HepG2 (cell line): ENCODE results near the gene SSNA1. TPM values are rescaled to one million over a fixed set of nuclear protein-coding genes. Genes with fewer than 3 reads are reported as not detected.

Experiments used
- CBFB ChIP-seq: sonication (generic); formaldehyde crosslinking; IDR thresholded peaks from 2 replicates; pipeline ENCODE4 v1.4.0; 2020; ENCODE audit warnings: missing genetic modification reagents
- POLR2AphosphoS5 ChIP-seq: IDR thresholded peaks from 2 replicates; pipeline ENCODE4 v1.6.1; 2012; ENCODE audit warnings: low read depth, low read length
- POLR2G ChIP-seq: fragments of 200-400 bp; formaldehyde crosslinking; IDR thresholded peaks from 2 replicates; pipeline ENCODE4 v1.6.1; 2018; ENCODE audit warnings: mild to moderate bottlenecking, low read depth, low read length, moderate library complexity
- RAD51 ChIP-seq: fragments of 450-650 bp; IDR thresholded peaks from 2 replicates; pipeline ENCODE4 v1.6.1; 2016; ENCODE audit warnings: borderline replicate concordance
- SAP130 ChIP-seq: IDR thresholded peaks from 2 replicates; pipeline ENCODE4 v1.6.1; 2016; ENCODE audit warnings: low read depth
- SIX4 ChIP-seq: sonication (generic); formaldehyde crosslinking; IDR thresholded peaks from 2 replicates; pipeline ENCODE4 v1.4.0; 2020; ENCODE audit warnings: missing genetic modification reagents
- SNRNP70 ChIP-seq: fragments of 200-400 bp; formaldehyde crosslinking; IDR thresholded peaks from 2 replicates; pipeline ENCODE4 v1.6.1; 2017; ENCODE audit warnings: mild to moderate bottlenecking, low read depth, low read length, moderate library complexity
- TCF7L2 ChIP-seq: IDR thresholded peaks from 2 replicates; pipeline ENCODE4 v1.6.1; 2011; ENCODE audit warnings: mild to moderate bottlenecking, low read depth, low read length, moderate library complexity
- TIGD3 ChIP-seq: sonication (generic); formaldehyde crosslinking; IDR thresholded peaks from 2 replicates; pipeline ENCODE4 v1.5.1; 2020; ENCODE audit warnings: mild to moderate bottlenecking, missing genetic modification reagents, borderline replicate concordance
- ZBTB10 ChIP-seq: sonication (generic); formaldehyde crosslinking; IDR thresholded peaks from 2 replicates; pipeline ENCODE4 v1.4.0; 2020; ENCODE audit warnings: missing genetic modification reagents, borderline replicate concordance
- ZBTB7A ChIP-seq: sonication (generic); formaldehyde crosslinking; IDR thresholded peaks from 2 replicates; pipeline ENCODE4 v1.8.0; 2022; ENCODE audit warnings: mild to moderate bottlenecking, missing genetic modification reagents
- ZFP90 ChIP-seq: sonication (generic); formaldehyde crosslinking; IDR thresholded peaks from 2 replicates; pipeline ENCODE4 v1.8.0; 2022; ENCODE audit warnings: missing genetic modification reagents, mild to moderate bottlenecking, inconsistent platforms, borderline replicate concordance
- ZNF800 ChIP-seq: sonication (generic); formaldehyde crosslinking; IDR thresholded peaks from 2 replicates; pipeline ENCODE4 v1.4.0; 2020; ENCODE audit warnings: missing genetic modification reagents
- ZXDC ChIP-seq: sonication (generic); formaldehyde crosslinking; IDR thresholded peaks from 2 replicates; pipeline ENCODE4 v1.5.0; 2020; ENCODE audit warnings: mild to moderate bottlenecking, missing genetic modification reagents
- polyA plus RNA-seq, 8 experiments: library from polyadenylated mRNA; depleted of rRNA in 3 of 8; stranded (reverse) in 7 of 8; unstranded in 1 of 8; fragments of >200 nt; fragmentation: Illumina TruSeq in 4 of 8; extraction: Trizol in 4 of 8; gene quantifications; 2 replicates each; pipeline versions ENCODE4 v1.2.1 to v1.2.3, GENCODE V29; 2011 to 2016; ENCODE audit warnings: low read depth in 4 of 8, missing spikeins in 1 of 8, mixed read lengths in 1 of 8; ENCODE audit not compliant: insufficient read depth in 1 of 8
- total RNA-seq, 5 experiments: library from RNA; depleted of rRNA; stranded (reverse); fragments of >200 nt; fragmentation: Illumina TruSeq; extraction: Trizol; gene quantifications; 2 replicates each; pipeline ENCODE4 v1.2.3, GENCODE V29; 2016; ENCODE audit warnings: low read depth in 1 of 5
- TF ChIP-seq, protein P1 (sequence below): sonication (generic); formaldehyde crosslinking; IDR thresholded peaks from 2 replicates; pipeline ENCODE4 v1.9.0; 2021; ENCODE audit warnings: missing genetic modification reagents, mild to moderate bottlenecking, borderline replicate concordance
- TF ChIP-seq, protein P2 (sequence below): IDR thresholded peaks from 2 replicates; pipeline ENCODE4 v1.6.1; 2016; ENCODE audit warnings: missing compliant biosample characterization, missing genetic modification reagents, borderline replicate concordance

The SSNA1 gene
- total and polyA plus RNA-seq, 2 of the 13 experiments (the other 11 are each of a cell fraction or from before 2014, with no cell fraction given) = 35.9 to 49.4 TPM

DNA sequence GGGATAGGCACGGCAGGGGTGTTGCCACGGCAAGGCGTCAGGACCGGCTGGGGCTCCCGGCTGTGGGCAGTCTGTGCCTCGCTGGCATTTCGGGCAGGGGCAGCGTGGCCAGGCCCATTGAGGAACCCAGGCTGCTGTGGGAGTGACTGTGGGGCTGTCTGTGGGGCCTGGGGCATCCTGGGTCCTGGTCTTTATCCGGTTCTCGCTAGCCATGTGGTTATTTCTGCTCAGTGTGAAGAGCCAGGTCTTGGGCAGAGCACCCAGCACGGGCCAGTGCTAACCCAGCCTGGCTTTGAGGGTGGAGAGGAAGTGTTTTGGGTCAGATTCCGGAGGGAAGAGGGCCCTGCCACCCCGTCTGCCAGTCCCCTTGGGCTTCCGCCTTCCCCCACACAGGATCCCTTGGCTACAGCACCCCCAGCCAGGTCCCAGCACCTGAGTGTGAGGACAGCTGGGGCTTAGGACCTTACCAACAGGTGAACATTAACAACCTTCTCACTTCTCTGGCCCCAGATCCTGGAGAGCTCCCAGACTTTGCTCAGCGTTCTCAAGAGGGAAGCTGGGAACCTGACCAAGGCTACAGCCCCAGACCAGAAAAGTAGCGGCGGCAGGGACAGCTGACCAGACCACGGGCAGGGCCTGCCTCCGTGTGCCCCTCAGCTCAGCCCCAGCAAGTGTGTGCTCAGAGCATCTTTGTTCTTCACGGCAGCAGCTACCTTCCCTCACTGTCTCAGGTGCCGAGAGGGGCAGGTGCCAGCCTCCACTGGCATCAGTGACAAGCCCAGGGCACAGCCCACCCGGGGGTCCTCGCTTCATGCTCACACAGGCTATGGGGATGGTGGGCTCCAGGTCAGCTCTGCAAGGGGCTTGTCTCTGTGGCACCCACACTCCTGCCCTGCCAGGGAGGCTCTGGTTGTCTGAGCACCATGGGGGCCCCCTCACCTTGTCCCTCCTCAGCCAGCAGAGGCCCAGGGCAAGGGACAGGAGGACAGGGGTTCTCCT is 1.1 kb downstream of the SSNA1 start (continued):
- TF ChIP-seq ZNF800 (CRISPR knock-in tag) = no peak
- no peak for TF ChIP-seq SNRNP70
- no peak for TF ChIP-seq ZBTB10
- TF ChIP-seq TCF7L2 = no peak
- TF ChIP-seq SIX4 = no peak
- TF ChIP-seq, protein P1, sequence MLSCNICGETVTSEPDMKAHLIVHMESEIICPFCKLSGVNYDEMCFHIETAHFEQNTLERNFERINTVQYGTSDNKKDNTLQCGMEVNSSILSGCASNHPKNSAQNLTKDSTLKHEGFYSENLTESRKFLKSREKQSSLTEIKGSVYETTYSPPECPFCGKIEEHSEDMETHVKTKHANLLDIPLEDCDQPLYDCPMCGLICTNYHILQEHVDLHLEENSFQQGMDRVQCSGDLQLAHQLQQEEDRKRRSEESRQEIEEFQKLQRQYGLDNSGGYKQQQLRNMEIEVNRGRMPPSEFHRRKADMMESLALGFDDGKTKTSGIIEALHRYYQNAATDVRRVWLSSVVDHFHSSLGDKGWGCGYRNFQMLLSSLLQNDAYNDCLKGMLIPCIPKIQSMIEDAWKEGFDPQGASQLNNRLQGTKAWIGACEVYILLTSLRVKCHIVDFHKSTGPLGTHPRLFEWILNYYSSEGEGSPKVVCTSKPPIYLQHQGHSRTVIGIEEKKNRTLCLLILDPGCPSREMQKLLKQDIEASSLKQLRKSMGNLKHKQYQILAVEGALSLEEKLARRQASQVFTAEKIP = no peak
- no peak for TF ChIP-seq ZFP90 (CRISPR knock-in tag)
- no peak for TF ChIP-seq RAD51
- peak; percentile 5; the same call in 1 of the 2 replicates for TF ChIP-seq POLR2G
- TF ChIP-seq SAP130 (CRISPR knock-in tag) = no peak
- TF ChIP-seq ZBTB7A (CRISPR knock-in tag) = no peak
- no peak for TF ChIP-seq ZXDC
- no peak for TF ChIP-seq CBFB
- no peak for TF ChIP-seq TIGD3 (CRISPR knock-in tag)
- peak; percentile 31; the same call in 1 of the 2 replicates for TF ChIP-seq POLR2AphosphoS5
- TF ChIP-seq, protein P2, sequence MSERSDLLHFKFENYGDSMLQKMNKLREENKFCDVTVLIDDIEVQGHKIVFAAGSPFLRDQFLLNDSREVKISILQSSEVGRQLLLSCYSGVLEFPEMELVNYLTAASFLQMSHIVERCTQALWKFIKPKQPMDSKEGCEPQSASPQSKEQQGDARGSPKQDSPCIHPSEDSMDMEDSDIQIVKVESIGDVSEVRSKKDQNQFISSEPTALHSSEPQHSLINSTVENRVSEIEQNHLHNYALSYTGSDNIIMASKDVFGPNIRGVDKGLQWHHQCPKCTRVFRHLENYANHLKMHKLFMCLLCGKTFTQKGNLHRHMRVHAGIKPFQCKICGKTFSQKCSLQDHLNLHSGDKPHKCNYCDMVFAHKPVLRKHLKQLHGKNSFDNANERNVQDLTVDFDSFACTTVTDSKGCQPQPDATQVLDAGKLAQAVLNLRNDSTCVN (CRISPR knock-in tag) = no peak
